HG03469 (cell line): ENCODE measurements around the gene FABP7.

Source experiments
- ATAC-seq: cut with Tn5 transposase; IDR thresholded peaks from one replicate; pipeline ENCODE4 v1.9.1; 2021; ENCODE audit warnings: mild to moderate bottlenecking, moderate library complexity, moderate number of reproducible peaks; ENCODE audit not compliant: unreplicated experiment

FABP7 gene

GRCh38 chr6:122832459-122832858 is 52.9 kb downstream of the FABP7 start:
- no peak for ATAC-seq

GRCh38 chr6:122833021-122833491 is 53.5 kb downstream of the FABP7 start:
- no peak for ATAC-seq
